NCI-H128 (cell line): ENCODE measurements around the gene CUEDC1.
"Not testable (repeated sequence)": the region's sequence is repeated elsewhere in the genome, so short reads cannot be mapped to it uniquely, and the experiment has no call there.

Experiments used
- DNase-seq: peaks from one replicate; lab custom pipeline; 2025; ENCODE audit not compliant: unreplicated experiment; lab: John Stamatoyannopoulos, UW

CUEDC1 gene

GRCh38 chr17:57940653-57941329 is 14.4 kb downstream of the CUEDC1 start:
- DNase-seq, result no peak

GRCh38 chr17:57940231-57940630 is 15.0 kb downstream of the CUEDC1 start:
- DNase-seq, result no peak

- DNase-seq, result no peak
Measured at GRCh38 chr17:57939797-57940196, 15.4 kb downstream of the CUEDC1 start.

- DNase-seq, result no peak
Measured at GRCh38 chr17:57938061-57938502, 17.1 kb downstream of the CUEDC1 start.

- no peak for DNase-seq
Measured at GRCh38 chr17:57937492-57937891, 17.7 kb downstream of the CUEDC1 start.

- no peak for DNase-seq
Measured at GRCh38 chr17:57935833-57936807, 19.1 kb downstream of the CUEDC1 start.

GRCh38 chr17:57931488-57932137 is 23.6 kb downstream of the CUEDC1 start:
- no peak for DNase-seq

GRCh38 chr17:57930239-57930638 is 25.0 kb downstream of the CUEDC1 start:
- no peak for DNase-seq

GRCh38 chr17:57929386-57929785 is 25.8 kb downstream of the CUEDC1 start:
- DNase-seq, result no peak

- DNase-seq, result no peak
Measured at GRCh38 chr17:57928928-57929327, 26.3 kb downstream of the CUEDC1 start.

GRCh38 chr17:57927048-57927723 is 28.0 kb downstream of the CUEDC1 start:
- DNase-seq, result no peak

GRCh38 chr17:57926723-57927047 is 28.5 kb downstream of the CUEDC1 start:
- no peak for DNase-seq

GRCh38 chr17:57925361-57925990 is 29.7 kb downstream of the CUEDC1 start:
- DNase-seq, result no peak

- DNase-seq, result no peak
Measured at GRCh38 chr17:57924677-57925076, 30.5 kb downstream of the CUEDC1 start.

GRCh38 chr17:57923182-57923872 is 31.9 kb downstream of the CUEDC1 start:
- DNase-seq, result no peak

- DNase-seq, result not testable (repeated sequence)
Measured at GRCh38 chr17:57922745-57923144, 32.5 kb downstream of the CUEDC1 start.

- no peak for DNase-seq
Measured at GRCh38 chr17:57920916-57921703, 34.1 kb downstream of the CUEDC1 start.

GRCh38 chr17:57919918-57920317 is 35.3 kb downstream of the CUEDC1 start:
- DNase-seq, result no peak
